K562 (cell line): Measurements from ENCODE around the gene ADAM30. TPM values are rescaled to one million over a fixed set of nuclear protein-coding genes. Genes with fewer than 3 reads are reported as not detected.

Experiments used
- ATAC-seq: fragments of 200-7000 bp; cut with Tn5 transposase; 3 replicates; pipeline ENCODE4 v1.9.1; 2020; ENCODE audit warnings: moderate library complexity
- BruUV-seq: library from RNA; stranded (reverse); fragments of 400-500 nt; replicated peaks from 2 replicates; lab custom pipeline; 2021; lab: Mats Ljungman, UMichigan
- CTCF ChIA-PET: fragments of 300-600 bp; formaldehyde crosslinking; extraction: SDS; loops from one replicate; lab custom pipeline; 2021; ENCODE audit warnings: low intra/inter-chr PET ratio; lab: Yijun Ruan, JAX
- POLR2A ChIA-PET: fragments of 300-600, 350-650 bp; sonication (Branson Sonifier 250); formaldehyde crosslinking; extraction: SDS; loops from one replicate; lab custom pipeline; 2021; ENCODE audit warnings: antibody characterized with exemption, inconsistent platforms; lab: Yijun Ruan, JAX
- DNase-seq, 4 experiments: peaks; one replicate each; pipeline versions ENCODE4 v3.0.0 to v3.0.0-alpha.2; 2011 to 2018; ENCODE audit warnings: low spot score in 3 of 4, mixed read lengths in 3 of 4; ENCODE audit errors: extremely low read depth in 1 of 4
- FAIRE-seq: peaks from 2 replicates; lab custom pipeline; 2011; peaks lifted over from hg19 to GRCh38; lab: Jason Lieb, UNC
- H2AFZ ChIP-seq: 2 replicates; pipeline ENCODE4 v1.6.0; 2011; ENCODE audit warnings: low read depth, low read length, control low read depth, inconsistent platforms
- H3K27ac ChIP-seq: fragments of 200-600 bp; 3 replicates; pipeline ENCODE4 v1.8.0; 2011; ENCODE audit warnings: low read depth, mild to moderate bottlenecking, control low read depth, inconsistent platforms, low read length, moderate library complexity, mixed read lengths; ENCODE audit errors: extremely low read depth
- H3K27me3 ChIP-seq, 2 experiments: fragments of 300-600 bp in 1 of 2; 2 replicates in 1 of 2; 3 replicates in 1 of 2; pipeline versions ENCODE4 v1.6.0 to v1.8.0; 2011; ENCODE audit warnings: inconsistent platforms in 2 of 2, low read length in 2 of 2, mild to moderate bottlenecking in 1 of 2, mixed read lengths in 1 of 2, moderate library complexity in 1 of 2; ENCODE audit not compliant: control insufficient read depth in 2 of 2, insufficient read depth in 2 of 2
- H3K36me3 ChIP-seq: fragments of 300-600 bp; 3 replicates; pipeline ENCODE4 v1.8.0; 2011; ENCODE audit warnings: mild to moderate bottlenecking, low read length, inconsistent platforms; ENCODE audit not compliant: control insufficient read depth, insufficient read depth
- H3K4me1 ChIP-seq, 2 experiments: fragments of 200-600 bp in 1 of 2; replicated peaks in 1 of 2; 2 replicates in 1 of 2; 3 replicates in 1 of 2; pipeline versions ENCODE4 v1.5.1 to v1.8.0; 2011; ENCODE audit warnings: inconsistent platforms in 2 of 2, low read length in 2 of 2, mild to moderate bottlenecking in 1 of 2, mixed read lengths in 1 of 2, moderate library complexity in 1 of 2; ENCODE audit not compliant: control insufficient read depth in 2 of 2, insufficient read depth in 2 of 2
- H3K4me2 ChIP-seq: 2 replicates; pipeline ENCODE4 v1.6.1; 2011; ENCODE audit warnings: low read length, control low read depth, inconsistent platforms, mixed read lengths; ENCODE audit not compliant: insufficient read depth
- H3K4me3 ChIP-seq: fragments of 200-600 bp; sonication (generic), shearing (Covaris generic); 2 replicates; pipeline ENCODE4 v1.5.1; 2016; ENCODE audit warnings: control low read depth, inconsistent platforms
- H3K79me2 ChIP-seq: fragments of 200-600 bp; 3 replicates; pipeline ENCODE4 v1.8.0; 2011; ENCODE audit warnings: low read length, inconsistent platforms; ENCODE audit not compliant: control insufficient read depth, insufficient read depth
- H3K9ac ChIP-seq, 2 experiments: 2 replicates each; pipeline versions ENCODE4 v1.6.0 to v1.6.1; 2011; ENCODE audit warnings: low read depth in 2 of 2, low read length in 2 of 2, control low read depth in 1 of 2, inconsistent platforms in 1 of 2, mild to moderate bottlenecking in 1 of 2, mixed read lengths in 1 of 2; ENCODE audit not compliant: insufficient read depth in 1 of 2
- H3K9me1 ChIP-seq: one replicate; pipeline ENCODE4 v1.6.0; 2011; ENCODE audit warnings: inconsistent platforms, mild to moderate bottlenecking, low read length, moderate library complexity; ENCODE audit not compliant: control insufficient read depth, insufficient read depth
- H3K9me3 ChIP-seq: replicated peaks from 2 replicates; pipeline ENCODE4 v1.5.1; 2011; ENCODE audit warnings: low read depth, low read length, inconsistent platforms; ENCODE audit not compliant: control insufficient read depth, insufficient read depth
- H4K20me1 ChIP-seq: replicated peaks from 2 replicates; pipeline ENCODE4 v1.6.1; 2011; ENCODE audit warnings: low read length, inconsistent platforms, mixed read lengths; ENCODE audit not compliant: control insufficient read depth, insufficient read depth
- CREBBP ChIP-seq: IDR thresholded peaks from one replicate; pipeline ENCODE4 v1.6.1; 2012; ENCODE audit warnings: low read depth, mild to moderate bottlenecking, control low read depth, inconsistent platforms, low read length
- EHMT2 ChIP-seq: fragments of 450-650 bp; IDR thresholded peaks from 2 replicates; pipeline ENCODE4 v1.6.1; 2018; ENCODE audit warnings: antibody characterized with exemption
- KLF1 ChIP-seq: fragments of 450-650 bp; IDR thresholded peaks from 2 replicates; pipeline ENCODE4 v1.6.1; 2016; ENCODE audit warnings: missing genetic modification characterization, missing compliant biosample characterization
- MIER1 ChIP-seq: fragments of 450-650 bp; IDR thresholded peaks from 2 replicates; pipeline ENCODE4 v1.6.1; 2016; ENCODE audit warnings: antibody characterized with exemption, mild to moderate bottlenecking, low read depth
- WGBS: fragments of 100-300 bp; shearing (Covaris generic); methylation state at CpG from one replicate; pipeline ENCODE4 v1.1.6; 2016; ENCODE audit warnings: low coverage, mixed read lengths; ENCODE audit not compliant: insufficient coverage; ENCODE audit errors: missing lambda C conversion rate; 5-methylcytosine and 5-hydroxymethylcytosine counted together
- in situ Hi-C: fragments of 300-500 bp; cut with MboI; formaldehyde crosslinking; loops from 4 replicates; pipeline ENCODE4 v1.15.0; 2018; ENCODE audit warnings: inconsistent platforms, mixed read lengths
- intact Hi-C: fragments of 100-400 bp; cut with micrococcal nuclease; formaldehyde crosslinking; loops from 2 replicates; pipeline ENCODE4 v1.14.2; 2022
- polyA plus RNA-seq, 8 experiments: library from polyadenylated mRNA; depleted of rRNA in 4 of 8; stranded (reverse) in 5 of 8; unstranded in 3 of 8; fragments of >200 nt; fragmentation: Nextera tagmentation in 2 of 8; fragmentation: Illumina TruSeq in 1 of 8; extraction: Ambion mirVana in 2 of 8; extraction: Trizol in 1 of 8; gene quantifications; 2 replicates each; pipeline versions ENCODE4 v1.2.1 to v1.2.3, GENCODE V29; 2011 to 2014; ENCODE audit warnings: inconsistent platforms in 1 of 8, missing spikeins in 1 of 8
- total RNA-seq, 7 experiments: library from RNA; depleted of rRNA in 6 of 7; stranded (reverse); fragments of >200 nt in 6 of 7; fragmentation: Illumina TruSeq in 2 of 7; extraction: Trizol in 2 of 7; gene quantifications; 2 replicates each; pipeline versions ENCODE4 v1.2.1 to v1.2.3, GENCODE V29; 2011 to 2021; ENCODE audit warnings: low replicate concordance in 1 of 7
- TF ChIP-seq, protein P1 (sequence below): fragments of 250-450 bp; sonication (Bioruptor Pico); IDR thresholded peaks from 2 replicates; pipeline ENCODE4 v1.4.0; 2020
- TF ChIP-seq, protein P2 (sequence below), 2 experiments: fragments of 450-650 bp; IDR thresholded peaks; 2 replicates each; pipeline ENCODE4 v1.6.1; 2016; ENCODE audit warnings: mild to moderate bottlenecking in 2 of 2, borderline replicate concordance in 1 of 2, low read depth in 1 of 2, moderate library complexity in 1 of 2

ADAM30 gene
- total and polyA plus RNA-seq, 9 of the 15 experiments (the other 6 are each of a cell fraction or from before 2014, with no cell fraction given): not detected

DNA sequence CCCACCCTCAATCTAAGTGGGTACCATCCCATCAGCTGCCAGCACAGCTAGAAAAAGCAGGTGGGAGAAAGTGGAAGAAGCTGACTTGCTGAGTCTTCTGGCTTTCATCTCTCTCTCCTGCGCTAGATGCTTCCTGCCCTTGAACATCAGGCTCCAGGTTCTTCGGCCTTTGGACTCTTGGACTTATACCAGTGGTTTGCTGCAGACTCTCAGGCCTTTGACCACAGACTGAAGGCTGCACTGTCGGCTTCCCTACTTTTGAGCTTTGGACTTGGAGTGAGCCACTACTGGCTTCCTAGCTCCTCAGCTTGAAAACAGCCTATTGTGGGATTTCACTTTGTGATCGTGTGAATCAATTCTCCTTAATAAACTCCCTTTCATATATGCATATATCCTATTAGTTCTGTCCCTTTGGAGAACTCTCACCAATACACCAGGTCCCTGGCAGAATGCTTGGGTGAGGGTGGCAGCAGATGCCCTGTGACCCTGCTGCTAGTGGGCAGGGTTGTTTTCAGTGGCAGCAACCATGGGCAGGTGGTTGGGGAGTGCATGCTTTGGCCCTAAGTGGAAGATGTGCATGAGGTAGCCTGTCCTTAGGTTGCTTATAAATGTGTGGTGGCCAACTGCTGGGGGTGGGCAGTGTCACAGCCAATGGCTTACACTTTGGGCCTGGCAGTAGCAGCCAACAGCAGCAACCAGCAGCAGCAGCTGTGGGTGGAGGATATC lies 10.8 kb upstream of the ADAM30 start:
- Histone ChIP-seq H3K9ac (no peak overlapping the region), H3K9me1 (no peaks in the 10 kb centered on the region), H3K36me3 (no peaks in the 10 kb centered on the region), H3K79me2 (no peaks in the 10 kb centered on the region), H3K9me3 (no peaks in the 10 kb centered on the region), H3K27ac (no peak overlapping the region), H3K4me3 (no peak overlapping the region), H2AFZ (no peak overlapping the region), H3K4me1 (no peaks in the 10 kb centered on the region), H3K27me3 (peaks cover 10 to 39% of the 10 kb centered on the region in 2 experiments; a peak in 4 of 5 replicates), H4K20me1 (no peaks in the 10 kb centered on the region), H3K4me2 (no peak overlapping the region)
- intact Hi-C loops (no loop called here), in situ Hi-C loops (no loop called here)
- POLR2A ChIA-PET: interaction anchor here (0.6 kb wide), 1 partner anchor 82 kb away, joined by 3 read pairs; no protein-coding TSS in a partner anchor
- CTCF ChIA-PET: no interaction called here
- no TSS peak for BruUV-seq
- TF ChIP-seq MIER1 (no peak), KLF1 (tag) (no peak), EHMT2 (no peak), CREBBP (no peak)
- TF ChIP-seq, protein P1, sequence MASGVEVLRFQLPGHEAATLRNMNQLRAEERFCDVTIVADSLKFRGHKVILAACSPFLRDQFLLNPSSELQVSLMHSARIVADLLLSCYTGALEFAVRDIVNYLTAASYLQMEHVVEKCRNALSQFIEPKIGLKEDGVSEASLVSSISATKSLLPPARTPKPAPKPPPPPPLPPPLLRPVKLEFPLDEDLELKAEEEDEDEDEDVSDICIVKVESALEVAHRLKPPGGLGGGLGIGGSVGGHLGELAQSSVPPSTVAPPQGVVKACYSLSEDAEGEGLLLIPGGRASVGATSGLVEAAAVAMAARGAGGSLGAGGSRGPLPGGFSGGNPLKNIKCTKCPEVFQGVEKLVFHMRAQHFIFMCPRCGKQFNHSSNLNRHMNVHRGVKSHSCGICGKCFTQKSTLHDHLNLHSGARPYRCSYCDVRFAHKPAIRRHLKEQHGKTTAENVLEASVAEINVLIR (CRISPR knock-in tag): no peak
- TF ChIP-seq, protein P2, sequence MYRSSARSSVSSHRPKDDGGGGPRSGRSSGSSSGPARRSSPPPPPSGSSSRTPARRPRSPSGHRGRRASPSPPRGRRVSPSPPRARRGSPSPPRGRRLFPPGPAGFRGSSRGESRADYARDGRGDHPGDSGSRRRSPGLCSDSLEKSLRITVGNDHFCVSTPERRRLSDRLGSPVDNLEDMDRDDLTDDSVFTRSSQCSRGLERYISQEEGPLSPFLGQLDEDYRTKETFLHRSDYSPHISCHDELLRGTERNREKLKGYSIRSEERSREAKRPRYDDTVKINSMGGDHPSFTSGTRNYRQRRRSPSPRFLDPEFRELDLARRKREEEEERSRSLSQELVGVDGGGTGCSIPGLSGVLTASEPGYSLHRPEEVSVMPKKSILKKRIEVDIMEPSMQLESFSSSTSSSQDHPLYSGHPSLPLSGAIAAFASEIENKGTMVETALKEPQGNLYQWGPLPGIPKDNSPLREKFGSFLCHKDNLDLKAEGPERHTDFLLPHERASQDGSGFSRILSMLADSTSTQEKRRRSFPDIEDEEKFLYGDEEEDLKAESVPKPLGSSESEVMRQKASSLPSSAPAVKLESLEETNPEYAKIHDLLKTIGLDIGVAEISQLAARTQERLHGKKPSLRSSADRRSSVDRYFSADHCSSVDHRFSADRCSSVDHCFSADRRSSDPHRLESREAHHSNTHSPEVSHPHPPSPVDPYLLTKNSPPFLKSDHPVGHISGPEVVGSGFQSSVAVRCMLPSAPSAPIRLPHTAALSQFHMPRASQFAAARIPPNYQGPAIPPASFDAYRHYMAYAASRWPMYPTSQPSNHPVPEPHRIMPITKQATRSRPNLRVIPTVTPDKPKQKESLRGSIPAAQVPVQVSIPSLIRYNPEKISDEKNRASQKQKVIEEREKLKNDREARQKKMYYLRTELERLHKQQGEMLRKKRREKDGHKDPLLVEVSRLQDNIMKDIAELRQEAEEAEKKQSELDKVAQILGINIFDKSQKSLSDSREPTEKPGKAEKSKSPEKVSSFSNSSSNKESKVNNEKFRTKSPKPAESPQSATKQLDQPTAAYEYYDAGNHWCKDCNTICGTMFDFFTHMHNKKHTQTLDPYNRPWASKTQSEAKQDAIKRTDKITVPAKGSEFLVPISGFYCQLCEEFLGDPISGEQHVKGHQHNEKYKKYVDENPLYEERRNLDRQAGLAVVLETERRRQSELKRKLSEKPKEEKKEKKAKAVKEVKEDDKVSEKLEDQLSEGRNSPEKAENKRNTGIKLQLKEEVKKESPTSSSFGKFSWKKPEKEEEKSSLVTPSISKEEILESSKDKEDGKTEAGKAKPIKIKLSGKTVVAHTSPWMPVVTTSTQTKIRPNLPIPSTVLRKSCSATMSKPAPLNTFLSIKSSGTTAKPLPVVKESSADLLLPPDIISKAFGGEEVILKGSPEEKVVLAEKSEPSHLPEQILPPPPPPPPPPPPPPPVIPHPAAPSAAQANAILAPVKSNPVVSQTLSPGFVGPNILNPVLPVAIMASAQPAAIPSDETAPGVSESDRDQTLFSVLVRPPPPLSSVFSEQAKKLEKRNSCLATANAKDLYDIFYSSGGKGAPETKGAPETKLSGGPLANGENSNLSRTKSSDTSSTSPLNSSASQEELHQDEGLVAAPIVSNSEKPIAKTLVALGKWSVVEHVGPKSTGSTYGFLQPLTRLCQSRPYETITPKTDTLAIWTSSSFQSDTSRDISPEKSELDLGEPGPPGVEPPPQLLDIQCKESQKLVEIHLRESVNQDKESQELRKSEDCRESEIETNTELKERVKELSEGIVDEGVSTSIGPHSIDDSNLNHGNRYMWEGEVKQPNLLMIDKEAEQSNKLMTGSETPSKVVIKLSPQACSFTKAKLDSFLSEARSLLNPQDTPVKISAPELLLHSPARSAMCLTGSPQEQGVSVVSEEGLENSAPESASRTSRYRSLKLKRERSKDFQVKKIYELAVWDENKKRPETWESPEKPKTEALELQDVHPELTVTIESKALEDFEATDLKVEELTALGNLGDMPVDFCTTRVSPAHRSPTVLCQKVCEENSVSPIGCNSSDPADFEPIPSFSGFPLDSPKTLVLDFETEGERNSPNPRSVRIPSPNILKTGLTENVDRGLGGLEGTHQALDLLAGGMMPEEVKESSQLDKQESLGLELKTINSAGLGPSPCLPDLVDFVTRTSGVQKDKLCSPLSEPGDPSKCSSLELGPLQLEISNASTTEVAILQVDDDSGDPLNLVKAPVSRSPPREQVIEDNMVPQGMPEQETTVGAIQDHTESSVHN (IDR thresholded peaks at IDR 0.05; ENCODE audit: borderline replicate concordance in 1 of 2, low read depth in 1 of 2): no peak
- 5% methylated on average over 4 of the region's 4 CpGs for WGBS
- FAIRE-seq (no peak), ATAC-seq (no peak), DNase-seq (no peak)
